Measurements from ENCODE around the gene HPCAL1. TPM values are rescaled to one million over a fixed set of nuclear protein-coding genes. Genes with fewer than 3 reads are reported as not detected.

HPCAL1 gene
- total RNA-seq, 1 donor: 34.4 TPM

DNA sequence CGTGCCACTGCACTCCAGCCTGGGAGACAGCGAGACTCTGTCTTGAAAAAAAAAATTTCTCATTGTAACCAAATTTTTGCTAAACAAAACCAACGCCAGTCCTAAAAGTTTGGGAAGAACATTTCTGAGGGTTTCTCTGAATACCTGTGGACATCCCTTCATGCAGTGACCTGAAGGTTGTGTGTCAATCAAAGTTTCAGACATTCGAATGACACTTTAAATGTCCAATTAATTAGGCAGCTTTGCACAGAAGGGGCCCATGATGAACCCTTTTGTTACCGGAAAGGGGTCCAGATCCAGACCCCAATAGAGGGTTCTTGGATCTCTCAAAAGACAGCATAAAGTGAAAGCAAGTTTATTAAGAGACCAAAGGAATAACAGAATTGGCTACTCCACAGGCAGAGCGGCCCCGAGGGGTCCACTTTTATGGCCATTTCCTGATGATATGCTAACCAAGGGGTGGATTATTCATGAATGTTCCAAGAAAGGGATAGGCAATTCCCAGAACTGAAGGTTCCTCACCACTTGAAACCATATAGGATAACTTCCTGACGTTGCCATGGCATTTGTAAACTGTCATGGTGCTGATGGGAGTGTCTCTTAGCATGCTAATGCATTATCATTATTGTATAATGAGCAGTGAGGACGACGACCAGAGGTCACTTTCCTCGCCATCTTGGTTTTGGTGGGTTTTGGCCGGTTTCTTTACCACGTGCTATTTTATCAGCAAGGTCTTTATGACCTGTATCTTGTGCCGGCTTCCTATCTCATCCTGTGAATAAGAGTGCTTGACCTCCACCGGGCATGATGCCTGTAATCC, 27.5 kb upstream of the HPCAL1 start:
- TF ChIP-seq, protein P1, sequence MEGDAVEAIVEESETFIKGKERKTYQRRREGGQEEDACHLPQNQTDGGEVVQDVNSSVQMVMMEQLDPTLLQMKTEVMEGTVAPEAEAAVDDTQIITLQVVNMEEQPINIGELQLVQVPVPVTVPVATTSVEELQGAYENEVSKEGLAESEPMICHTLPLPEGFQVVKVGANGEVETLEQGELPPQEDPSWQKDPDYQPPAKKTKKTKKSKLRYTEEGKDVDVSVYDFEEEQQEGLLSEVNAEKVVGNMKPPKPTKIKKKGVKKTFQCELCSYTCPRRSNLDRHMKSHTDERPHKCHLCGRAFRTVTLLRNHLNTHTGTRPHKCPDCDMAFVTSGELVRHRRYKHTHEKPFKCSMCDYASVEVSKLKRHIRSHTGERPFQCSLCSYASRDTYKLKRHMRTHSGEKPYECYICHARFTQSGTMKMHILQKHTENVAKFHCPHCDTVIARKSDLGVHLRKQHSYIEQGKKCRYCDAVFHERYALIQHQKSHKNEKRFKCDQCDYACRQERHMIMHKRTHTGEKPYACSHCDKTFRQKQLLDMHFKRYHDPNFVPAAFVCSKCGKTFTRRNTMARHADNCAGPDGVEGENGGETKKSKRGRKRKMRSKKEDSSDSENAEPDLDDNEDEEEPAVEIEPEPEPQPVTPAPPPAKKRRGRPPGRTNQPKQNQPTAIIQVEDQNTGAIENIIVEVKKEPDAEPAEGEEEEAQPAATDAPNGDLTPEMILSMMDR (IDR thresholded peaks at IDR 0.05; ENCODE audit: insufficient read depth, low read length): no peak

DNA sequence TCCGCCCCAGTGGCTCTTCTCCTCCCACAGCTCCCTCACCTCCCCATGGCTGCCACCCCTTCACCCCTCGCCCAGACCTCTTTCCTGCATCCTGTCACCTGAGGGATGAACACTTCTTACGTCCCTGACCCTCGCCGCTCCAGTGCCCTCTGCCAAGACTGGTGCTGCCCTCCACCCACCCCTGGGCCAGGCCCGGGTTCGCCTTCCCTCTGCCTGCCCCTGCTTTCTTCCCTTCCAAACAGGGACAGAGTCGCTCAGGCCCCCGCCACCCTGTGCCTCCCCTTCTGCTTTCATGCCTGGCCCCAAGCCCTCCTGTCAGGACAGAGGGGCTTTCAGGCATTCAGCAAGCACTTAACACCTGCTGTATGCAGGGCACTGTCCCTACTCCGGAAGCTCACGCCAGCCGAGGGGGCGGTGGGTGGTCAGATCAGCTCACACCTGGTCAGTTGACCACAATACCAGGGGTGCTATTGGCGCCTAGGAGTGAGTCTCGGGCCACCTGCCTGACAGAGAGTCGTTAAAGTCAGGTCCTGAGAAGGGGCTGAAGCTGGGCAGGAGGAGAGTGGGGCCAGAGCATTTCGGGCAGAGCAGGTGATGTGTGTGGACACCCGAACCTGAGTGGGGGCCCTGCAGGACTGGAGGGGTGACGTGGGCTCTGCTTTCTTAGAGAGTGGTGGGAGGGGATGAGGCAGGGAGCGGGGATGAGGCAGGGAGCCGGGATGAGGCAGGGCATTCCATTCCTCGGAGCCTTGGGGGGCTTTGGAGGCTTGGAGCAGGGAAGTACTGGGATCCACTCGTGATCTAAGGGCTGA, 26.0 kb upstream of the HPCAL1 start:
- TF ChIP-seq, protein P1 (IDR thresholded peaks at IDR 0.05; ENCODE audit: insufficient read depth, low read length): no peak
- DNase-seq (ENCODE audit: low read depth): no peak
- H3K4me3 ChIP-seq (ENCODE audit: low read depth, low read length): no peak overlapping the region

More for the DNA sequence above, 27.5 kb upstream of the HPCAL1 start:
- H3K4me3 ChIP-seq (ENCODE audit: low read depth, low read length): no peak overlapping the region
- DNase-seq (ENCODE audit: low read depth): no peak

DNA sequence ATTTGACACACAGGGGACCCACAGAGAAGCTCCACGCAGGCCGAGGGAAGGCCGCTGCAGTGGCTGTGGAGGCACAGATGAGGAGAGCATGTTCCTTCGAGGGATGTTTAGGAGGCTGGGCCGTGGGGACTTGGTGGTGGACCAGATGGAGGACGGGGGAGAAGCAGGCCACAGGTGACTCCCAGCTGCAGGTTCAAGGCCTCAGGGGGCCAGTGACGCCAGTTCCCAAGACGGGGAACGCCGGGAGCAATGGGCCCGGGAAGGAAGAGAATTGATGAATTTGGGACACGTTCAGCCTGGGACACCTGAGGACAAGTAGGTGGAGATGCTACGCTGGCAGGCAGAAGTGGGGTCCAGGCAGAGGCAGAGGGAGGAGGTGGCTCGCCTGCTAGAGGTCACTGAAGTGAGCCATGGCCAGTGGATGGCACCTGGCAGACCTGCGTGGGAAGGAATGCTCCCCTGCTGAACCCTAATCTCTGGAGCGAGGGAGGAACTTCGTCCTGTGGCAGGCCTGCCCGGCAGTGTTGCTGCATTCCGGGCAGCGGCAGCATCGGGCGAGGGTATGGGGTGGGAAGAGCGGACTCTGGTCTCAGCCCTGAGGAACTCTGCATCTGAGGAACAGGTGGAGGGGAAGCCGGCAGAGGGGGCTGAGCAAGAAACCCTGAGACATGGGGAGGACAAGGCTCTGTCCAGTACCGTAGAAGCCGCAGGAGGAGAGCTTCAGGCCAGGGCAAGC, 25.2 kb upstream of the HPCAL1 start:
- TF ChIP-seq, protein P1 (IDR thresholded peaks at IDR 0.05; ENCODE audit: insufficient read depth, low read length): no peak
- DNase-seq (ENCODE audit: low read depth): no peak
- H3K4me3 ChIP-seq (ENCODE audit: low read depth, low read length): no peak overlapping the region

DNA sequence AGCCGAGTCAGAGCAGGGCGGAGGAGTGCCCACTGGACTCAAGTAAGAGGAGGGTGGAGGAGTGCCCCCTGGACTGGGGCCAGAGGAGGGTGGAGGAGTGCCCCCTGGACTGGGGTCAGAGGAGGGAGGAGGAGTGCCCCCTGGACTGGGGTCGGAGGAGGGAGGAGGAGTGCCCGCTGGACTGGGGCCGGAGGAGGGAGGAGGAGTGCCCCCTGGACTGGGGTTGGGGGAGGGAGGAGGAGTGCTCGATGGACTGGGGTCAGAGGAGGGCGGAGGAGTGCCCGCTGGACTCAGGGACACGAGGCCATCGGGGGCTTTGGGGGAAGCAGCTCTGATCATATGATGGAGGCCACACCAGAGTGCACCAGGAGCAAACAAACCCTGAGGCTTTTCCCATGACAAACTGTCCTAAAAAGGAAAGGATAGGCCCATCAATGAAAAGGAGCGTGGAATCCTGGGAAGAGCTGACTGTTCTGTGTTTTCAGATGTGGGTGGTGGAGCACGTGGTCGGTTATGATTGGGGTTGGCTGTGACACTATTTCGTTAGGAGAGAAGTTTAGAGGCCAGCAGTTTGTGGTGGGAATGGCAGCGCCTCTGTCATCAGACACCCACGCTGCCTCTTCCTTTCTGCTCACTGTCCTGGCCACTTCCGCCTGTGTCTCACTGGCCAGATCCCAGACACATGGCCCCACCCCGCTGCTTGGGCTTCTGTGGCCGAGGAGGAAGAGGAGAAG, 24.5 kb upstream of the HPCAL1 start:
- TF ChIP-seq, protein P1 (IDR thresholded peaks at IDR 0.05; ENCODE audit: insufficient read depth, low read length): no peak
- DNase-seq (ENCODE audit: low read depth): no peak
- H3K4me3 ChIP-seq (ENCODE audit: low read depth, low read length): no peak overlapping the region

DNA sequence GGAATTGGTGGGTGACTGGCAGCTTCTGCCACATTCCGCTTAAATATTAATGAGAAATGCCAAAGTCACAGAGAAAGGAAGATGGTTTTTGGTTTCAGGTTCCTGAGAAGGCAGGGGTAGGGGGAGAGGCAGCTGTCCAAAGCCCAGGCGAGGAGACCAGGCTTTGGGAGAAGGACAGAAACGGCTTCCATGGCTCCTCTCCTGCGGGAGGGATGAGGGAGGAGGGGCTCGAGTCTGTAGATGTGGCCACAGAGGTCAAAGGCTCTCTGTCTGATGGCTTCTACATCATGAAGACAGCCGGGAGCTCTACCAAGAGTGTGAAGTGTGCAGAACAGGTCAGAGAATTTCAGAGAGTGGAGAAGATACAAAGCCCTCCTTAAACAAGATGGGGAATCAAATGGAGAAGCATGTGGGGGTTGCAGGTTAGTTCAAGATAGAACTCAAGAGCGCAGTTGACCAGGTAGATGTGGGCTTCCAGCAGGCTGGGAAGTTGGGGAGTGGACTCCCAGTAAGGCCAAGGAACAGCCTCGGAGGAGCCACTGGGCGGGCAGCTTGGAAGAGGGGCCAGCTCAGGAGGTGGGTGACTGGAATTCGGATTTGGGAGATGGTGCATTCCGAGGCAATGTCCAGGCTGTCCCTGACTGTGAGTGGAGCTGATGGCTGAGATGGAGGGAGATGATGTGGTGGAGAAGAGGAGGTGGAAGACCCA, 23.8 kb upstream of the HPCAL1 start:
- no peak overlapping the region for H3K4me3 ChIP-seq (ENCODE audit: low read depth, low read length)
- TF ChIP-seq, protein P1 (IDR thresholded peaks at IDR 0.05; ENCODE audit: insufficient read depth, low read length): no peak
- DNase-seq (ENCODE audit: low read depth): no peak

Measured in fibroblast of the aortic adventitia (primary cell).